A673 (cell line): ENCODE results near the gene VPS4B.

Source experiments
- EZH2 ChIP-seq: fragments of 200-600 bp; sonication (generic); IDR thresholded peaks from 2 replicates; pipeline ENCODE4 v1.6.1; 2017; ENCODE audit warnings: borderline replicate concordance, low read depth, mild to moderate bottlenecking, mixed read lengths, antibody characterized with exemption, low read length; ENCODE audit not compliant: poor library complexity, severe bottlenecking
- TF ChIP-seq, protein P1 (sequence below): fragments of 300-800, 200-600 bp; sonication (generic); conservative IDR thresholded peaks from 2 replicates; pipeline ENCODE4 v1.5.1; 2017; ENCODE audit warnings: low read depth, mild to moderate bottlenecking, antibody characterized with exemption, low read length, moderate library complexity, mixed read lengths

GRCh38 chr18:63346031-63346430, 76.2 kb downstream of the VPS4B start:
- TF ChIP-seq EZH2, result no peak
- TF ChIP-seq, protein P1, sequence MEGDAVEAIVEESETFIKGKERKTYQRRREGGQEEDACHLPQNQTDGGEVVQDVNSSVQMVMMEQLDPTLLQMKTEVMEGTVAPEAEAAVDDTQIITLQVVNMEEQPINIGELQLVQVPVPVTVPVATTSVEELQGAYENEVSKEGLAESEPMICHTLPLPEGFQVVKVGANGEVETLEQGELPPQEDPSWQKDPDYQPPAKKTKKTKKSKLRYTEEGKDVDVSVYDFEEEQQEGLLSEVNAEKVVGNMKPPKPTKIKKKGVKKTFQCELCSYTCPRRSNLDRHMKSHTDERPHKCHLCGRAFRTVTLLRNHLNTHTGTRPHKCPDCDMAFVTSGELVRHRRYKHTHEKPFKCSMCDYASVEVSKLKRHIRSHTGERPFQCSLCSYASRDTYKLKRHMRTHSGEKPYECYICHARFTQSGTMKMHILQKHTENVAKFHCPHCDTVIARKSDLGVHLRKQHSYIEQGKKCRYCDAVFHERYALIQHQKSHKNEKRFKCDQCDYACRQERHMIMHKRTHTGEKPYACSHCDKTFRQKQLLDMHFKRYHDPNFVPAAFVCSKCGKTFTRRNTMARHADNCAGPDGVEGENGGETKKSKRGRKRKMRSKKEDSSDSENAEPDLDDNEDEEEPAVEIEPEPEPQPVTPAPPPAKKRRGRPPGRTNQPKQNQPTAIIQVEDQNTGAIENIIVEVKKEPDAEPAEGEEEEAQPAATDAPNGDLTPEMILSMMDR, result no peak
